GM18870 (cell line): ENCODE results near the gene UBE2S.

Source experiments
- ATAC-seq: cut with Tn5 transposase; IDR thresholded peaks from one replicate; pipeline ENCODE4 v1.9.1; 2021; ENCODE audit warnings: moderate library complexity; ENCODE audit not compliant: unreplicated experiment

Gene UBE2S

GRCh38 chr19:55384920-55385723, 22.5 kb downstream of the UBE2S start:
- peak; percentile 64 for ATAC-seq

DNA sequence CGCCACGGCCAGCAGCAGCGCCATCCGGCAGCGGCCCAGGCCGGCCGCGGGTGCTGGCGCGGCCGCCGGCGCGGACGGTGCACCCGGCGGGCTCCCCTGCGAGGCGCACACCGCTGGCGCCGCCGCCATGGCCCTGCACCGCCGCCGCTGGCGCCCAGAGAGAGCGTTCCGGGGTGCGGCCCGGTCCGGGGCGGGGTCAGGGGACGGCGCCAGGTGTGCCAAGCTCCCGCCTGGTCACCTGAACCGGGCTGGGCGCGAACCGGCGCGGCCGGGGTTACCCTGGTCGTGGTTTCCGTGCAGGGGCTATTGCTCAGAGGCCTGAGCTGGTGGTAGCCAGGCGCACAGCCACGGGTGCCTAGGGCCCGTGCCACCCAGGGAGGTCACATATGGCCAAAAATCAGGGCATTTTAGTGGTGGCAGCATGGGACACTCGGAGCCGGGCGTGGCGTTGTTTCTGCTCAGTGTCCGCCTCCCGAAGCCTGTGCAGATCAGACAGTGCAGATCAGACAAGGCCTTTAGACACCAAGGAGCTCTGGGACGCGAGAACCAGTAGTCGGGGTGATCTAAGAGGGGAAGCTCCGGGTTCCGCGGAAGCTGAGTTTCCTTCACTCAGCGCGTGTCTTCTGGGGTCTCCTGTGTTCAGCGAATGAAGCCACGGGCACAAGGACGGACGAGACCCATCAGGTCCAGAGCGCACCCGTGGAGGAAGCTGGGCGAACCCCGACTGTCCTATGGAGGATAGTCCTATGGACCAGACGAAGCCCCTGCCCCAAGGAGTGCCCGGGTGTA, 23.3 kb downstream of the UBE2S start, which contains the start of gene TMEM238:
Gene TMEM238, minus strand, starts transcription at position 162 of the 789 bp plus-strand sequence. Its CDS starts 33 bp downstream, at position 129.
- no peak for ATAC-seq

DNA sequence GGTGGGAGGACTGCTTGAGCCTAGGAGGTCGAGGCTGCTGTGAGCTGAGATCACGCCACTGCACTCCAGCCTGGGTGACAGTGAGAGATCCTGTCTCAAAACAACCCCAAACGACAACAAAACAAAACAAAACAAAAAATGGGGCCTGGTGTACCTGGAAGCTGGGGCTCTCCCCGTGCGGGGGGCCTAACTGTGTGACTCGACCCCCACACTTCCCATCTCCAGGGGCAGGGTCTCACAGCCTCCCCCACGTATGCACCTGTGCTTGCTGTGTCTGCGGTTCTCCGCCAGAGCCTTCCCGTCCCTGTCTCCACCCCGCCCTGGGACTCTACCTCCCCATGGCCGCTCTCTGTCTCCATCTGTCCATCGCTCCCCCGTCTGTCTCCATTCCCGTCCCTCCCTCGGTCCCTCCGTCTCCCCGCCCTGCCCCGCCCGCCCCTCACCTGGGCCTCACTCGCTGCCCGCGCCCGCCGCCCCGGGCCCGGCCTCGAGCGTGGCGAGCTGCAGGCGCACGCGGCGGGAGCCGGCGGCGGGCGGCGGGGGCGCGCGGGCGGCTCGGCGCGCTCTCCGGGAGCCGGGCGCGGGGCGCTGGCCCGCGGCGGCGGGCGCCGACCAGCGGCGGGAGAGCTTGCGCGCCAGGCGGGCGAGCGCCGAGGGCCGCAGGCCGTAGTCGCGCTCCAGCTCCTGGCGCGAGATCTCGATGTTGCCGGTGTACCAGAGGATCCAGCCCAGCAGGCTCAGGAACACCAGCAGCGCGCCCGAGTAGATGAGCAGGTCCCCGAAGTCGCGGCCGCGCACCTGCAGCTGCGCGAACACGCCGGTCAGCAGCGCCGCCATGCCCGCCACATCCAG, 24.1 kb downstream of the UBE2S start:
- ATAC-seq, result no peak

- no peak for ATAC-seq
Observed at GRCh38 chr19:55382522-55383054, 25.0 kb downstream of the UBE2S start.

GRCh38 chr19:55382013-55382412, 25.6 kb downstream of the UBE2S start:
- no peak for ATAC-seq

GRCh38 chr19:55379174-55379573, 28.4 kb downstream of the UBE2S start:
- no peak for ATAC-seq

GRCh38 chr19:55377356-55378131, 30.0 kb downstream of the UBE2S start:
- no peak for ATAC-seq

DNA sequence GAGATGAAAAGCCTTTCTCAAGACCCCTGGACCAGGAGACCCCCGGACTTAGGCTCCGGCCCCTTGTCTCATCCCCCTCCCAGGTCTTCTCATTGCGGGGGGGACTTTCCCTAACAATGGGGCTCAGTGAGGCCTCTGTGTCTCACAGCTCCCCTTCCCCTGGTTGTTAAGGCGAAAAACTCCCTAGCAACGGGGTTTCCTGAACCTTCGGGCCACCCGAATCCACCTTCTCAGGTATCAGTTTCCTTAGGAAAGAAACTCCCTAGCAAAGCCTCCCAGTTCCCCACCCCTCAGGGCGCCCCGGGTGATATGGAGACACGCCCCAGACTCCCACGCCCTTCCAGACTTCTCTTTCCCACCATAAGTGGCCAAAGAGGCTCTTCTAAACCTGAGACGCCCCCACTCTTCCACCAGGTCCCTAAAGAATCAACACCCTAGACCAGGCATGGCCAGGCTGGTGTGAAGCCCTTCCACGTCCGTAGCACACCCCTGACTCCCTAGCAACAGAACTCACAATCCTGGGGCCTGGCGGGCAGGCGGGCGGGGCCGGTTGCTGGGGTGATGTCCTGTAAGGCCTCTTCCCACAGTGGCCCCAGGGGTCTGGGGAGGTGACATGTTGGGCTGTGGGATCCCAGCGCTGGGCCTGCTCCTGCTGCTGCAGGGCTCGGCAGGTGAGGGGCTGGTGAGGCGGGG, 31.2 kb downstream of the UBE2S start, which contains the start of gene TMEM190:
Gene TMEM190, plus strand, starts transcription at position 586 of the 693 bp plus-strand sequence. Its CDS starts 28 bp downstream, at position 614.
- ATAC-seq, result no peak

DNA sequence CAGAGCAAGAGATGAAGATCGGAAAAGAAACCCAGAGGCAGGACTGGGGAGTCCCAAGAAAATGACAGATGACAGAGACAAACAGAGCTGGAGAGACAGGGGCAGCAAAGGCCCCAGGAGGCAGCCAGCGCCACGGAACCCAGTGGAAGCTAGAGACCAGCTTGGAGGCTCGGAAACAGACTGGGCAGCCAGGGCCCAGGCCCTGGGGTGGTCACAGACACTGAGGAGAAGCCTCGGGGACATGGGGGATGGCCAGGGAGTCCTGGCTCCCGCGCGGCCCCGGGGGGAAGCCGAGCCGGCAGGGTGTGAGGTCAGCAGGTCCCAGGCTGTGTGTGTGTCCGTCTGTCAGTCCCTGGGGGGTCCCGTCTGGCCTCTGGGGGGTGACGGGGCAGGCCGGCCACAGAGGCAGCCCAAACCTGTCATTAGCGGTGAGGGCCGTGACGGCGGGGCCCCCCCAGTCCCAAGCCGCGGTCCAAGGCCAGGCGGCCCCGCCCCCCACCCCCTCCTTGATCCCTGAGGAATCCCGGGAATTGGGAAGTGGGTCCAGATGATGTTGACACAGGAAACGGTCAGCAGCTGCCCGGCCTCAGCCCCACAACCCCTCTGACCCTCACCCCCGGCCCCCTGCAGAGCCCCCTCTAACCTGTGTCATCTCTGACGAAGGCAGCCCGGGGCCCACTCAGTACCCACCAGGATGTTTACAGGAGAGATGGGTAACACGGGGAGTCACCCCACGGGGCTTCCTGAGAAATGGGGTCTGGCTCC, 33.4 kb downstream of the UBE2S start:
- ATAC-seq, result no peak

GRCh38 chr19:55373306-55373992, 34.1 kb downstream of the UBE2S start:
- no peak for ATAC-seq

GRCh38 chr19:55372316-55373081, 35.1 kb downstream of the UBE2S start:
- ATAC-seq, result no peak

DNA sequence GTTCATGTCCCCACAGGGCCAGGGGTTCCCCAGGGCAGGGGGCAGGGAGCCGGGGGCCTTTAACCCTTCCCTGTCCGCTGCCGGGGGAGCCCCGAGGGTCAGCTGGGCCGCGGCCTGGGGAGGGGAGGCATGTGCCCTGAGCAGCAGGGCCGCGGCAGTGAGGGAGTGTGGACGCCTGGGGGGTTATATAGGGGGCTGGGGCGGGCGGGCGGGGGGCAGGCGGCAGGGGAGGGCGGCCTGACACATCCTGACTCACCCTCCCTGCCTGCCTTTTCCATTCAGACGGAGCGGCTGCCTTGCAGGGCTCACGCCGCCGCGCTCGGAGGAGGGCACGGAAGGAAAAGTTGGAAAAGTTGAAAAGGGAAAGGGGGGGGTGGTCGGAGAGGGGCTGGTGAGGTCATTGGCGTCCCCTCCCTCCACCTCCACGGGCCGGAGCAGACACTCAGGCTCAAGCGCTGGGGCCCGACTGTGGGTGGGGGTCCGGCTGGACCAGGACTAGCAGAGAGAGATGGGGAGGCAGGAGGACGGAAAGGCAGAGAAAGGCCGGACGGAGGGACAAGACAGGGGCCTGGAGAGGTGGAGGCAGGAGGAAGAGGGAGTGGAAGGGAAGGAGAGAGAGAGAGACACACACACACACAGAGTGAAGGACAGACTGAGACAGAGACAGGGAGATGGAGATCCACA, 37.1 kb downstream of the UBE2S start, which contains the start of gene IL11:
Gene IL11, minus strand, starts transcription at position 159 of the 684 bp plus-strand sequence. Its CDS starts 153 bp downstream, at position 6.
- ATAC-seq, result no peak

DNA sequence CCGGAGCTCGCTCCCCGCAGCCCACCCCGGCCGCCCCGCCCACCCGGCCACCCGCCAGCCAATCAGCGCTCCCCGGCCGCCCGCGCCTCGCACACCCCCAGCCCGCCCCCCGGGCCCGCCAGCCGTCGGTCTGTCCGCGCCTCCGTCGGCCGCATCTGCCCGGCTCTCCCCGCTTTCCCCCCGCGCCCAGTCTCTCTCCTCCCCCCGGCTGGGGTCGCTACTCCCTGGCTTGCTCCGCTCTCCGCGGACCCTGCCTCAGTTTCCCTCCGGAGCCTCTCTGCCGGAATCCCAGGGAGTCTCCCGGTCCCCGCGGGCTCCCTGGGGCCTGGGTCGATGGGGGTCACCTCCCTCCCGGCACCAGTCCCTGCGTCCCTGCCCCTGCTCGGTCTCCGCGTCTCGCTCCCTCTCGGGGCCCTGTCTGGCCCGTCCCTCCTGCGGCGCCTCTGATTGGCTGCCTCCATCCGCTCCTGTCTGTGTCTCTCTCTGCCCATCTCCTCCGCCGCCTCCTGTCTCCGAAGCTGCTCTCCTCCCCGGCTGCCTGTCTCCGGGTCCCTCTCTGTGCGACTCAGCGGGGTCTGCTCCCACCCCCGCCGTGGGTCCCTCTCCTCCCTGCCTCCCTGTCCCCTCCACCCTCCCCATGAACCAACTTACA, 37.8 kb downstream of the UBE2S start:
- no peak for ATAC-seq

DNA sequence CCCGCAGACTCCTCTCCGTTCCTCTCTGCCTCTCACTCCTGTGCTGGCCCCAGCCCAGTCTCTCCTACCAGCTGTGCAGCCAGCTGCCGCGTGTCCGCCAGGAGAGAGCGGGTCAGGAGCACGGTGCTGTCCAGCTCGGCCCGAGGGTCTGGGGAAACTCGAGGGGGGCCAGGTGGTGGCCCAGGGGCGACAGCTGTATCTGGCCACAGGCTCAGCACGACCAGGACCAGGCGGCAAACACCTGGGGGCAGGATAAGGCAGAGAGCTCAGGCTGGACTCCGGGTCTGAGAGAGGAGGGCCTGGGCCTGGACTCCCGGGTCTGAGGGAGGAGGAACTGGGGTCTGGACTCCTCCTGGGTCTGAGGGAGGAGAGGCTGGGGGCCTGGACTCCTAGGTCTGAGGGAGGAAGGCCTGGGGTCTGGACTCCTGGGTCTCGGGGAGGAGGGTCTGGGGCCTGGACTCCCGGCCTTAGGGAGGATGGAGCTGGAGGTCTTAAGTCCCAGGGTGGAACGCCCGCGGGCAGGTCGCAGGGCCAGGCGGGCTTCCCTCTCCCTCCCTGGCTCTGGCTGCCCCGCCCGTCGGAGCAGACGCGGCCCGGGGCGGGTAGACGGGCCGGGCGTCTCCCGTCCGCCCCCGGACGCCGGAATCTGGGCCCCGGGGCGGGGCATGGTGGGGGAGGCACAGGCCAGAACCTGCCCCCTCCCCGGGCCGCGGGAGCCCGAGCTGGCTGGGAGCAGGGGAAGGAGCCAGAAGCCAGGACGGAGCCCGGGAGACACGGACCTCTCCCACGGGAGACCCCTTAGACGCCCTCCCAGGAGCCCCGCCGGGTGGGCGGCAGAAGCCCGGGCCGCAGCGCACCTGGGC, 38.7 kb downstream of the UBE2S start:
- ATAC-seq, result no peak

DNA sequence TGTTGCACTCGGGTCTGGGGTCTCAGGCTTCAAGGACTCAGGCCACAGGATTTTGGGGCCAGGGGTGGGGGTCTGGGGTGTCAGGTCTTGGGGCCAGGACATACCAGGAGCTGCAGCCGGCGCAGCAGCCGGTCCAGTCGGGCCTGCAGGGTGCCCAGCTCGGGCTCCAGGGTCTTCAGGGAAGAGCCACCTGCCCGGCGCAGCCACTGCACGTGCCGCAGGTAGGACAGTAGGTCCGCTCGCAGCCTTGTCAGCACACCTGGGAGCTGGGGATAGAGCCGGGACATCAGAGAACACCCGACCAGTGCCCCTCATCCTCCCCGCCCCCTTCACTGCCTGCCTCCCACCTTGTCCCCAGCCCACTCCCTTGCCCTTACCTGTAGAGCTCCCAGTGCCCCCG, 39.5 kb downstream of the UBE2S start:
- ATAC-seq, result no peak
